Peyer's patch (tissue), 4 donors: ENCODE results near the gene ATG10. TPM values are rescaled to one million over a fixed set of nuclear protein-coding genes. Genes with fewer than 3 reads are reported as not detected.

Experiments
- DNase-seq, 3 donors: peaks; one replicate each; pipeline ENCODE4 v3.0.0-alpha.2; 2017 to 2019
- H3K27ac ChIP-seq, 4 donors: fragments of 200-600 bp; sonication (generic); one replicate each; pipeline ENCODE4 v1.5.1; 2016 to 2019
- H3K27me3 ChIP-seq, 2 donors: fragments of 200-600 bp; sonication (generic); one replicate each; pipeline ENCODE4 v1.5.1; 2019
- H3K36me3 ChIP-seq, 3 donors: fragments of 200-600 bp; sonication (generic); one replicate each; pipeline ENCODE4 v1.5.1; 2016 to 2019
- H3K4me1 ChIP-seq, 4 donors: fragments of 200-600 bp; sonication (generic); one replicate each; pipeline ENCODE4 v1.5.1; 2016 to 2019
- H3K4me3 ChIP-seq, 4 donors: fragments of 200-600 bp; sonication (generic); 1 replicate in 3 of 4; 2 replicates in 1 of 4; pipeline ENCODE4 v1.5.1; 2016 to 2019; ENCODE audit warnings: mild to moderate bottlenecking in 1 of 4
- H3K9me3 ChIP-seq, 4 donors: fragments of 200-600 bp; sonication (generic); one replicate each; pipeline ENCODE4 v1.5.1; 2016 to 2019; ENCODE audit warnings: mild to moderate bottlenecking in 1 of 4
- CTCF ChIP-seq, 6 experiments: fragments of 450-650 bp in 4 of 6; fragments of 200-600 bp in 2 of 6; sonication (generic) in 1 of 6; IDR thresholded peaks; one replicate each; pipeline ENCODE4 v1.5.1; 2017 to 2019; ENCODE audit warnings: antibody characterized with exemption in 6 of 6, mild to moderate bottlenecking in 3 of 6, moderate library complexity in 1 of 6
- POLR2A ChIP-seq, 2 donors: fragments of 450-650 bp; IDR thresholded peaks; one replicate each; pipeline ENCODE4 v1.5.1; 2017; ENCODE audit warnings: antibody characterized with exemption in 2 of 2, mild to moderate bottlenecking in 2 of 2, moderate library complexity in 2 of 2
- total RNA-seq, 4 donors: library from RNA; depleted of rRNA; stranded (reverse); fragments of >200 nt; gene quantifications; one replicate each; pipeline ENCODE4 v1.1.0, GENCODE V29; 2016

ATG10 gene
- total RNA-seq, 4 donors from 2014 or later, result 3.6 to 6.6 (median 4.5) TPM

GRCh38 chr5:82277987-82278710 is 306.3 kb downstream of the ATG10 start, which contains the start of gene RPS23:
Gene RPS23 (minus strand): TSS chr5:82278354. CDS start chr5:82278323, 31 bp downstream.
- H3K27me3 ChIP-seq, result no peaks in the 10 kb centered on the region
- peak; percentile 90 to 96 (median 91) for DNase-seq

GRCh38 chr5:82278711-82279370 is 307.0 kb downstream of the ATG10 start:
- peaks cover 0 to 14% (median 2%) of the 10 kb centered on the region in 4 donors for H3K4me1 ChIP-seq
- H3K9me3 ChIP-seq, result no peaks in the 10 kb centered on the region
- H3K4me3 ChIP-seq, result peak overlapping the region; percentile 65 to 87 (median 74)
- TF ChIP-seq POLR2A (IDR thresholded peaks at IDR 0.05) (no peak), CTCF (IDR thresholded peaks at IDR 0.05) (no peak)
- peaks cover 0 to 29% (median 0%) of the 10 kb centered on the region in 3 donors for H3K36me3 ChIP-seq
- no peaks in the 10 kb centered on the region for H3K27me3 ChIP-seq
- H3K27ac ChIP-seq, result peak overlapping the region; percentile 65 to 80 (median 76)
- no peak for DNase-seq

More at GRCh38 chr5:82277987-82278710, 306.3 kb downstream of the ATG10 start, which contains the start of gene RPS23:
- Histone ChIP-seq H3K4me1 (peaks cover 0 to 14% (median 2%) of the 10 kb centered on the region in 4 donors), H3K4me3 (peak within 1 kb of the TSS; percentile 65 to 87 (median 74)), H3K9me3 (no peaks in the 10 kb centered on the region), H3K36me3 (peaks cover 0 to 29% (median 0%) of the 10 kb centered on the region in 3 donors), H3K27ac (peak within 1 kb of the TSS; percentile 65 to 80 (median 76))
- TF ChIP-seq CTCF (IDR thresholded peaks at IDR 0.05), result peak in 1 of 6 experiments; percentile 3
- TF ChIP-seq POLR2A (IDR thresholded peaks at IDR 0.05), result peak; percentile 65 to 74

- Histone ChIP-seq H3K27ac (no peak overlapping the region), H3K36me3 (no peaks in the 10 kb centered on the region), H3K27me3 (no peaks in the 10 kb centered on the region), H3K4me1 (peaks cover 0 to 6% (median 1%) of the 10 kb centered on the region in 4 donors), H3K4me3 (no peak overlapping the region), H3K9me3 (no peaks in the 10 kb centered on the region)
- DNase-seq, result no peak
- TF ChIP-seq POLR2A (IDR thresholded peaks at IDR 0.05) (no peak), CTCF (IDR thresholded peaks at IDR 0.05) (no peak)
These were observed 312.1 kb downstream of the ATG10 start for GRCh38 chr5:82283893-82284292.

- TF ChIP-seq POLR2A (IDR thresholded peaks at IDR 0.05), result no peak
- TF ChIP-seq CTCF (IDR thresholded peaks at IDR 0.05), result no peak
- H3K9me3 ChIP-seq, result no peaks in the 10 kb centered on the region
- no peaks in the 10 kb centered on the region for H3K36me3 ChIP-seq
- no peak overlapping the region for H3K27ac ChIP-seq
- no peak for DNase-seq
- H3K4me1 ChIP-seq, result no peaks in the 10 kb centered on the region
- H3K4me3 ChIP-seq, result no peak overlapping the region
- H3K27me3 ChIP-seq, result no peaks in the 10 kb centered on the region
These were observed 313.4 kb downstream of the ATG10 start for GRCh38 chr5:82285206-82285605.

- no peaks in the 10 kb centered on the region for H3K4me1 ChIP-seq
- DNase-seq, result no peak
- TF ChIP-seq POLR2A (IDR thresholded peaks at IDR 0.05), result no peak
- no peak for TF ChIP-seq CTCF (IDR thresholded peaks at IDR 0.05)
- no peaks in the 10 kb centered on the region for H3K9me3 ChIP-seq
- H3K36me3 ChIP-seq, result no peaks in the 10 kb centered on the region
- H3K27me3 ChIP-seq, result no peaks in the 10 kb centered on the region
- H3K4me3 ChIP-seq, result no peak overlapping the region
- H3K27ac ChIP-seq, result no peak overlapping the region
These were observed 315.8 kb downstream of the ATG10 start for GRCh38 chr5:82287625-82288024.
